ENCODE measurements around the gene ESPN. TPM values are rescaled to one million over a fixed set of nuclear protein-coding genes. Genes with fewer than 3 reads are reported as not detected.
"Not testable (repeated sequence)": the region's sequence is repeated elsewhere in the genome, so short reads cannot be mapped to it uniquely, and the experiment has no call there.

The ESPN gene
- total RNA-seq, 2 experiments from 2014 or later, result 0.83 to 0.99 TPM

GRCh38 chr1:6434186-6434585 lies 9.6 kb downstream of the ESPN start:
- Mint-ChIP-seq H3K4me3 (no peak overlapping the region), H3K27me3 (peaks cover 10% of the 10 kb centered on the region), H3K36me3 (ENCODE audit: low read depth) (no peaks in the 10 kb centered on the region), H3K4me1 (ENCODE audit: low read depth) (no peaks in the 10 kb centered on the region), H3K9me3 (no peaks in the 10 kb centered on the region), H3K27ac (no peak overlapping the region)
- ChIA-PET POLR2A (no interaction called here), CTCF (interaction anchor here (1.2 to 8.1 kb wide), 3 partner anchors 12 to 186 kb away, joined by 3 to 75 read pairs (median 4); no protein-coding TSS in a partner anchor)
- no peak for TF ChIP-seq CTCF (IDR thresholded peaks at IDR 0.05)
- ATAC-seq (no peak), DNase-seq (no peak)
- intact Hi-C loops (cut with micrococcal nuclease), result no loop called here

- Mint-ChIP-seq H3K9me3 (no peaks in the 10 kb centered on the region), H3K27ac (no peak overlapping the region), H3K4me1 (ENCODE audit: low read depth) (peaks cover 2% of the 10 kb centered on the region), H3K27me3 (peaks cover 14% of the 10 kb centered on the region), H3K36me3 (ENCODE audit: low read depth) (no peaks in the 10 kb centered on the region), H3K4me3 (no peak overlapping the region)
- DNase-seq (no peak), ATAC-seq (no peak)
- intact Hi-C loops (cut with micrococcal nuclease), result no loop called here
- ChIA-PET POLR2A (no interaction called here), CTCF (interaction anchor here (0.6 to 8.1 kb wide), 4 partner anchors 13 to 37 kb away, joined by 3 to 75 read pairs (median 4); no protein-coding TSS in a partner anchor)
- TF ChIP-seq CTCF (IDR thresholded peaks at IDR 0.05), result no peak
These were observed 10.6 kb downstream of the ESPN start for GRCh38 chr1:6435129-6435528.

GRCh38 chr1:6435547-6435946 lies 11.0 kb downstream of the ESPN start:
- ChIA-PET POLR2A (no interaction called here), CTCF (interaction anchor here (1.4 to 8.1 kb wide), 2 partner anchors 13 to 22 kb away, joined by 3 to 75 read pairs; no protein-coding TSS in a partner anchor)
- Mint-ChIP-seq H3K27ac (no peak overlapping the region), H3K36me3 (ENCODE audit: low read depth) (no peaks in the 10 kb centered on the region), H3K4me3 (no peak overlapping the region), H3K27me3 (peaks cover 14% of the 10 kb centered on the region), H3K4me1 (ENCODE audit: low read depth) (peaks cover 2% of the 10 kb centered on the region), H3K9me3 (no peaks in the 10 kb centered on the region)
- intact Hi-C loops (cut with micrococcal nuclease), result no loop called here
- DNase-seq (no peak), ATAC-seq (no peak)
- TF ChIP-seq CTCF (IDR thresholded peaks at IDR 0.05), result no peak

- peaks cover 18% of the 10 kb centered on the region for H3K27me3 Mint-ChIP-seq
- intact Hi-C loops (cut with micrococcal nuclease); H3K27ac Mint-ChIP-seq; H3K9me3 Mint-ChIP-seq; DNase-seq; H3K4me1 Mint-ChIP-seq (ENCODE audit: low read depth); H3K4me3 Mint-ChIP-seq; ATAC-seq; H3K36me3 Mint-ChIP-seq (ENCODE audit: low read depth): not testable (repeated sequence)
- ChIA-PET CTCF (interaction anchor here (1.3 to 8.1 kb wide), 6 partner anchors 10 to 189 kb away, joined by 3 to 75 read pairs (median 26); no protein-coding TSS in a partner anchor), POLR2A (interaction anchor here (1.6 kb wide), 1 partner anchor 13 kb away, joined by 4 read pairs; no protein-coding TSS in a partner anchor)
These were observed 11.7 kb downstream of the ESPN start for GRCh38 chr1:6436277-6436676.

- DNase-seq; intact Hi-C loops (cut with micrococcal nuclease); H3K27ac Mint-ChIP-seq; H3K36me3 Mint-ChIP-seq (ENCODE audit: low read depth); ATAC-seq; H3K4me3 Mint-ChIP-seq; H3K9me3 Mint-ChIP-seq; H3K4me1 Mint-ChIP-seq (ENCODE audit: low read depth): not testable (repeated sequence)
- CTCF ChIA-PET, result interaction anchor here (0.6 to 8.1 kb wide), 29 partner anchors 7 to 215 kb away, joined by 3 to 75 read pairs (median 6); partner anchors contain the start of genes HES2 and ICMT
- peaks cover 22% of the 10 kb centered on the region for H3K27me3 Mint-ChIP-seq
- POLR2A ChIA-PET, result interaction anchor here (0.8 to 1.6 kb wide), 2 partner anchors 14 to 15 kb away, joined by 3 to 4 read pairs; no protein-coding TSS in a partner anchor
These were observed 12.6 kb downstream of the ESPN start for GRCh38 chr1:6437012-6437700.

GRCh38 chr1:6438047-6438525 lies 13.5 kb downstream of the ESPN start:
- no peak overlapping the region for H3K4me3 Mint-ChIP-seq
- TF ChIP-seq CTCF (IDR thresholded peaks at IDR 0.05), result peak; percentile 93
- CTCF ChIA-PET, result interaction anchor here (0.6 to 8.1 kb wide), 37 partner anchors 8 to 214 kb away, joined by 3 to 75 read pairs (median 5); partner anchors contain the start of genes HES2 and ICMT
- DNase-seq (peak; percentile 82), ATAC-seq (peak; percentile 75)
- no peaks in the 10 kb centered on the region for H3K9me3 Mint-ChIP-seq
- H3K36me3 Mint-ChIP-seq (ENCODE audit: low read depth), result no peaks in the 10 kb centered on the region
- no peak overlapping the region for H3K27ac Mint-ChIP-seq
- peaks cover 4% of the 10 kb centered on the region for H3K4me1 Mint-ChIP-seq (ENCODE audit: low read depth)
- H3K27me3 Mint-ChIP-seq, result peaks cover 22% of the 10 kb centered on the region
- POLR2A ChIA-PET, result interaction anchor here (0.8 to 1.6 kb wide), 4 partner anchors 15 to 141 kb away, joined by 3 to 4 read pairs (median 3); no protein-coding TSS in a partner anchor
- intact Hi-C loops (cut with micrococcal nuclease), result no loop called here
